Caki2 (cell line): Measurements from ENCODE around the gene CBARP. TPM values are rescaled to one million over a fixed set of nuclear protein-coding genes. Genes with fewer than 3 reads are reported as not detected.

Experiments used
- DNase-seq: peaks from one replicate; pipeline ENCODE4 v3.0.0-alpha.2; 2015; ENCODE audit warnings: low read depth
- in situ Hi-C: cut with HindIII; loops from 2 replicates; pipeline ENCODE4 v1.10.0; 2016; ENCODE audit warnings: low sequenced_read_pairs, low pct_unique_long_range_greater_than_20kb, mixed read lengths
- total RNA-seq: library from RNA; depleted of rRNA; stranded (reverse); fragments of >200 nt; shearing (Covaris generic); gene quantifications from 2 replicates; pipeline ENCODE4 v1.2.3, GENCODE V29; 2014; ENCODE audit warnings: low replicate concordance

Gene CBARP
- total RNA-seq, 1 experiment from 2014 or later: 0.24 TPM

DNA sequence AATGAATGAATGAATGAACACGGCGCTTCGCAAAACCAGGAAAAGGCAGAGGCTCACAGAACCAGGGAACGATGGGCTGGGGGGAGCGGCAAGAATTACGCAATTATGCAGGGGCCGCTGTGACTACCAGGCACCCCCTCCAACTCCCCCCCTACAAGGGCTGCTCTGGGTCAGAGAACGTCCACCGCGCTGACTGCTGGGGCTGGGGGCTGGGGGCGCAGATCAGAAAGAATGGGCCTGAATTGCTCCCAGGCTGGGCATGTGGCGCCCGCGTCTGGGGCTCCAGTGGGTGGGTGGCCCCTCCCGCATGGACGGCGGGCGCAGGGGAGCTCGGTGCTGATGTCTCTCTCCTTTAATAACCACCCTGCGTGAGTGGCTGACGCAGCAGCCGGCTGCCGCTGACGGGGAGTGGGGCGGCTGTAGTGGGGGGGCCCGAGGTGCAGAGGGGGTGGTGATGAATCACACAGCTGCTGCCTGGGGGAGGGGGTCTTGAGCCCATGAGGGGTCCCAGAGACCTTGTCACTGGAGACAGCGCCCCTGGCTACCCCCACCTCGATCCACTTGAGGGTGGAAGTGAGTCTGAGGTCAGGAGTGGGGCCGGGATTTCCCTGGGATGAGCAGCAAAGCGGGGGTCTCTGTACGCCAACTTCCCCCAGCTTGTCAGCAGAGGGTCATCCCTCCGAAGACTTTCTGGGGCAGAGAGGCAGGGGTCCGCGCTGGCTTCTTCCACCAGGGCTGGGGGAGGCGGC is 29.8 kb upstream of the CBARP start:
- no peak for DNase-seq
- in situ Hi-C loops: no loop called here

DNA sequence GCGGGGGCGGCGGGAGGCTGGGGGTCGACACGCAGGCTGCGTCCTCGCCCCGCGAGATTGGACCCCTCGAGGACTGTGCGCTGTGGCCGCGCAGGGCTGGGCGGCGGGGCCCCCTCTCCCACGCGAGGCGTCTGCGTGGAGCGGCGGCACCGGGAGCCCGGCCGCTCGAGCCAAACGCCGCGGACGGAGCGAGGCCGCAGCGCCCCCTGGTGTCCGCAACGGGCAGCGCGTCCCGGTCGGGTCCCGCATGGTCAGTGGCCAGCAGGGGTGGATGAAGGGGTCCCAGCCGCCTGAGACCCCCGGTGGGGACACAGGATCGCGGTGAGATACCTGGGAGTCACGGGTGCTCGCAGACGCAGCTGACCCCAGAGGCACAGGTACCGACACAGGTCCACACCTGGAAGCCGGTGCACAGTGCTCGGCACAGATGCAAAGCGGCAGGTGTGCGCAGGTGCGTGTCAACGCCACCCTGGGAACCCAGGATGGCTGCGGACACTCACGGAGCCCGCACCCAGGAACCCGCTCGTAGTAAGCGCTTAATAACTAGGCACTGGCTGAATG is 29.2 kb upstream of the CBARP start:
- no peak for DNase-seq
- in situ Hi-C loops: no loop called here

DNA sequence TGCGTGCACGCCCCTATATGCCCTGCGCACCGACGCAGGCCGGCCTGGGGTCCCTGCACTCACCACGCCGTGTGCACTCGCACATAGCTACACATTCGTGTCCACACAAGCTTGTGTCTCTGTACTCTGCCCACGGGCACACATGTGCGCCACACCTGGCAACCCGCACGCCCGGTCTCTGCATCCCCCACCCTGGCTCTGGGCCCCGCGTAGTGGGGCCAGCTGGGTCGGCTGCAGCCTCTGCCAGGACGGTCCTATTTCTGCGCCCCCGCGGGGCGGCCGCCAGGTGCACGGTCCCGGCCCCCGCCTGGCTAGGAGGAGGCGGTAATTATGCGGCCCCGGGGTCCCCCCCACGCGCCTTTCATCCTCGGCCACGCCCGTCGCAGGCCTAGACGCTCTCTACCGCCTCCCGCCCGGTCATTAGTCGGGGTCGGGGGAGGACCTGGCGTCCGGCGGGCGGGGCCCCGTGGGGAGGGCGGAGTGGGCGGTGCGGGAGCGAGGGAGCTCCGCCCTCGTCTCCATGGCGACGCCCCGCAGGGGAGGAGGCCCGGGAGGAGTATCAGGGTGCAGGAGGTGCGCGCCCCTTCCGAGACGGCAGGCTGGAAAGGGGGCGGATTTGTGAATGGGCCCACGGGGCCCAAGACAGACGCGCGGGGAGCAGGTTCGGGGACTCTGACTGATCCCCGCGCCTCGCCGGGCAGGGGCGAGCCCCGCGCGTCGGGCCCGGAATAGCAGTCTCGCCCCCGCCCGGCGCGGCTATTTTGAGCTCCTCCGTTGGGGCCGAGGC is 28.5 kb upstream of the CBARP start:
- DNase-seq: peak; percentile 86
- in situ Hi-C loops: no loop called here

DNA sequence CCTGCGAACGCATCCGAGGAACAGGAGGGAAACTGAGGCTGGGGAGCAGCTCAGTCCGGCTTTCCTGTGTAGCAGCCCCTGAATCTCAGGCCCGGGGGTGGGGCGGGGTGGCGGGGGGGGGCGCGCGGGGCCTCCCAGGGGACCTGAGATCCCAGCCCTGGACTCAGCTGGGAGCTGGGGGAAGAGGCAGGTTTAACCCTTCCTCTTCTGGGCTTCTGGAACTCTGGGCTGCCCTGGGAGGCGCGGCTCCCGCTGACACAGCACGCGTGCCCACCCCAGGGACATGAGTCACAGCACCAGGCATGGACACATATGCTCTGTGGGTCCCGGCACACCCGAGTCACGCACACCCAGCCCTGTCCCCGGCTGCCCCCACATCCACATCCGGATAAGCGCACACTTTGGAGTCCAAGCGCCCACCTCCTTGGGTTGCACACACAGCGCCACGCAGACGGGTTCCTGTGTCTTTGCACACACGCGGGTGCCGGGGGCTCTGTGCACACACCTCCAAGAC is 27.9 kb upstream of the CBARP start:
- in situ Hi-C loops: no loop called here
- peak; percentile 54 for DNase-seq

- peak; percentile 79 for DNase-seq
- in situ Hi-C loops: no loop called here
Observed at GRCh38 chr19:1264801-1265614, 27.2 kb upstream of the CBARP start.

DNA sequence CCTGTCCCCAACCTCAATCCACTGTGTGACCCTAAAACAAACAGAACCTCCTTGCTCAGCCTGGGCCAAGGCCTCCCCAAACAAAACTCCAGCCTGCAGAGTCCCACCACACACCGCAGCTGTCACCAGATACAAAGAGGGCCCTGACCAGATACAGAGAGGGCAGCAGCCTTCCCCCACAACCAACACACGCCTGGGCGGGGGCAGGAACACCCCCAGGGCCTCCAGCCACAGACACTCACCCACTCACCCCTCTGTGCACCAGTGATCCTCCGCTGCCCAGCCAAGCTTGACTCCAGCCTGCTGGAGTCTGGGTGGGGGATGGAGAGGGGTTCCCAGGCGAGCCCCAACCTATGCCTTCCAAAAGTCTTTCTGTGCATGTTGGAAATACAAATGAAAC is 25.4 kb upstream of the CBARP start:
- in situ Hi-C loops: no loop called here
- no peak for DNase-seq

- no peak for DNase-seq
- in situ Hi-C loops: no loop called here
Observed at GRCh38 chr19:1262623-1263123, 24.9 kb upstream of the CBARP start.

GRCh38 chr19:1261798-1262622 is 24.2 kb upstream of the CBARP start:
- DNase-seq: peak; percentile 54

DNA sequence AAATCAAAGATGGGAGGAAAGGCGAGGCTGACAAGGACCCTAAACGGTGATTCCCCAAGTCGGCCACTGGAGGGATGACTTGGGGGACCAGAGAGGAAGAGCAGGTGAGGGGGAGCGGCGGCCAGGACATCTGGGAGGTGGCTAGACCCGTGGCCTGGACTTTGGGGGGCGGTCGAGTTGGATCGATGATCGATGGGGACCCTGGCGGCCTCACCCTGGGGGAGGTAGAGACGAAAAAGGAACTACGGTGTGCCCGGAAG is 23.7 kb upstream of the CBARP start:
- in situ Hi-C loops: no loop called here
- no peak for DNase-seq

More at GRCh38 chr19:1261798-1262622, 24.2 kb upstream of the CBARP start:
- in situ Hi-C loops: no loop called here

- peak; percentile 85 for DNase-seq
- in situ Hi-C loops: no loop called here
Observed at GRCh38 chr19:1260749-1261537, 23.1 kb upstream of the CBARP start.

GRCh38 chr19:1259876-1260748 is 22.3 kb upstream of the CBARP start:
- DNase-seq: peak; percentile 23
- in situ Hi-C loops: no loop called here

GRCh38 chr19:1259206-1259875 is 21.5 kb upstream of the CBARP start:
- peak; percentile 59 for DNase-seq
- in situ Hi-C loops: no loop called here

DNA sequence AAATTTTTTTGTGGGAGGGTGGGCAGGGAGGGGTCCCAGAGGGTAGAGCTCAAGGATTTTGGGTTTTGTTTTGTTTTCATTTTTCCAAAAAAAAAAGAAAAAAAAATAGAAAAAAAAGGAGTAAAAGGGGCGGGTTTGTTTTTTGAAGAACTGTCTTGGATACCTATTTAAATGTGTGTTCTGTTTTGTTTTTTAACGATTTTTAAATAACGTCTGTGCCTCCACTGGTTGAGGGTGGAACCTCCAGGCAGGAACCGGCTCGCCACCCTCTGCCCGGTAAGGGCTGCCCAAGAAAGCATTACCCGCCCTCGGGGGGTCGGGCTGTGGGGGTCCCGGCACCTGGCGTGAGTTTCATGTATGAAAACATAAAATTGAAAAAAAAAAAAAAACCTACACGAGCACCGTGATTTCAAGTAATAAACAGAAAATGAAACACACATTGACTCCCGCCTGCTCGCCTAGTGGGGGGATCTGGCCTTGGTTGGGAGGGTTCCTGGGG is 21.0 kb upstream of the CBARP start:
- DNase-seq: no peak
- in situ Hi-C loops: no loop called here

- in situ Hi-C loops: no loop called here
- no peak for DNase-seq
Observed at GRCh38 chr19:1258163-1258492, 20.3 kb upstream of the CBARP start.

DNA sequence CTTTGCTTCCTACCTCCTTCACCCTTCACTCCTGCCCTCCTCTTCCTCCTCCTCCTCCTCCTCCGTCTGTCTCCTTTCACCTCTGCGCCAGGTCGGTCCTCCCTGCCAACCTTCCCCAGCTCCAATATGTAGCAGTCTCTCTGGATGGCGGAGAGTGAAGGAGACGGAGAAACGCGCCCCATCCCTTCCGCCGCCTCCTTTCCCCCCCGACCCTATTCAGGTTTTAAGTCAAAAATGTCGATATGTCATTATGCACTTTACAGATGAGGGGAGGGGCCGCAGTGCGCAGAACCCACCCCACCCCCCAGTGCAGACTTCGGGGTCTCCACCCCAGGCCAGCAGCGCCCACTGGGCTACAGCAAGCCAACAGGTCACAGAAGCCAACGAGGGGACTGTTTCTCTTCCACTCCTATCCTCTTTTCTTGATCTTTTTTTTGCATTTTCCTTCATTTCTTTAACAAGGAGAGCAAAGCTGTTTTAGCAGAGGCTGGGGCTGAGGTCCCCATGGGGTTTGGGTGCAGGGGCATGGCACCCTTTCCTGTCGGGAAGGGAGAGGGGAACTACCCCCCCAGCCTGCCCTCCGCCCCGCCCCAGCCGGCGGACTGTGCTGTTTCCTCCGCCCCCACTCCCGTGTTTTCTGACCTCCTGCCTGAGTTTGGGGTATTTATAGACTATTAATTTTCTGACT is 19.8 kb upstream of the CBARP start:
- in situ Hi-C loops: no loop called here
- no peak for DNase-seq
